ENCODE measurements around the gene INTS3.

INTS3 gene

DNA sequence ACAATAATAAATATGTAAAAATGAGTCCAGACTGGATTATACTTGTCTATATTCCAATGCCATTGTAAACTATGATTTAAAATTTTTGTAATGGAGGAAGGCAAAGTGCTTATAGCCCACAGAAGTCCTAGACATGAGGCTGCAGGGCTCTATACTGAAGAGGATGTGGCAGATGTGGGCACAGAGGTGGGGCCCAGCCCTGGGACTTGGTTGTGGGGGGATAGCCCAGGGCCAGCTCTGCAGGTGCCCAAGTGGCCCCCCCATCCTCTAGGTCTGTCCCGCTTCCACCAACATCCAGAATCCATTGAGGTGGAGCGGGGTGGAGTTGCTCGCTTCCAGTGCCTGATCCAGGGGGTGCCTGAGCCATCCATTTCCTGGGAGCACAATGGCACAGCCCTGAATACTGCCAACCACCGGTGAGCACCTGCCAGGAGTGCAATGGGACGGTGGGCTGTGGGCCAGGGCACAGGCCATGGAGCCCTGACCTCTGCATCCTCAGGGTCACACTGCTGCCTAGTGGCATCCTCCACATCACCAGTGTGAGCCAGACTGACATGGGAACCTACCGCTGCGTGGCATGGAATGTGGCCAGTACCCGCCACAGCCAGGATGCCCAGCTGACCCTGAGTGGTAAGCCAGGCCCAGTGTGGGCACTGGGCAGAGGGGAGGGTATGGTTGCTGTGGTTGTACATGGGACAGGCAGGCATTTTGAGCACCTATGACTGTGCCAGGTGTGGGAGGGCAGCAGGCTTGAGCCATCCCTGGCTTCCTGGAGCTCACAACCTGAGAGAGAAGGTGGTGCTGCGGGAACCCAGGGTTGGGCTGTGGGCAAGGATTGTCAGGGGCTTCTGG lies 68.3 kb downstream of the INTS3 start:
- DNase-seq (ENCODE audit: low read depth) = no peak

DNA sequence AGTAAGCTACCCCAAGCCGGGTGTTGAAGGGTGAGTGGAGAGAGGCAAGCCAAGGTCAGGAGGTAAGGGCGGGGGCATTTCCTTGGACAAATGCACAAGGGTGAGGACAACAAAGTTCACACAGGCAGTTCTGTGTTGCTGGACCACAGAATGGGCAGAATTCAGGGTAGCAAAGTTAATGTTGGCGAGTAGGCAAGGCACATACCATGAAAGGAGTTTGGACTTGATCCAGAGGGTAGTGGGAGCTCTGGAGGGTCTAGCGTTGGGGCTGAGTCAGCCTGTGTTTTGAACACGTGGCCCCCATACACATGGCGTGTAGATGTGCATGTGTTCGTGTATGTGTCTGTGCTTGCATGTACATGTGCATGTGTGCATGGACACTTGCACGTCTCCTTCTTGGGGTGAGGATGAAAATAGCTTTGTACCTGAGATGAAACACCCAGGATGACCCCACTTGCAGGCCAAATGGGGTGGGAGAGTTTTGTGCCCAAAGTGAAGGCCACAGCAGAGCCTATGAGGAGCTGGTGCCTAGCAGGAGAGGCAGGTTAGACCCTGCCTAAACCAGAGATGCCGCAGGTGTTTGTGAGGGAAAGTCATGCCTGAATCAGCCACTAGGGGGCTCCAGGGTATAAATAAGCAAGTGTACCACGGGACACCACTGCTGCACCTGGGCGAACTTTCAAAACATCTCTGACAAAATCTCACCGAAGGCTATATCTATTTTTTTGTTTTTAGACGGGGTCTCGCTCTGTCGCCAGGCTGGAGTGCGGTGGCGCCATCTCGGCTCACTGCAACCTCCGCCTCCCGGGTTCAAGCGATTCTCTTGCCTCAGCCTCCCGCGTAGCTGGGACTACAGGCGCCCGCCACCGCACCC lies 69.2 kb downstream of the INTS3 start:
- DNase-seq (ENCODE audit: low read depth) = peak; percentile 60

DNA sequence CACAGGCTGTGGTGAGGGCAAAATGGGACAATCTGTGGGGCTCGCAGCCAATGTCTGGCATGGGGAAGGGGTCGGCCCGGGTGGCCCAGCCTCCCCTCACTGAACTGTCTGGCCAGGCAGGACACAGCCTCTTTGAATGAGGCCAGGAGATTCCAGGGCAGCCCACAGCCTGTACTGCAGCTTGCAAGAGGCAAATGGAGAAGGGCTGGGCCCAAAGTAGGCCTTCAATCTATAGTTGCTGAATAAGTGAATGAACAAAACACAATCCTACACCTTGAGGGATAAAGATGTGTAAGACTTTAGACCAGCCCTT lies 70.6 kb downstream of the INTS3 start:
- DNase-seq (ENCODE audit: low read depth) = no peak

DNA sequence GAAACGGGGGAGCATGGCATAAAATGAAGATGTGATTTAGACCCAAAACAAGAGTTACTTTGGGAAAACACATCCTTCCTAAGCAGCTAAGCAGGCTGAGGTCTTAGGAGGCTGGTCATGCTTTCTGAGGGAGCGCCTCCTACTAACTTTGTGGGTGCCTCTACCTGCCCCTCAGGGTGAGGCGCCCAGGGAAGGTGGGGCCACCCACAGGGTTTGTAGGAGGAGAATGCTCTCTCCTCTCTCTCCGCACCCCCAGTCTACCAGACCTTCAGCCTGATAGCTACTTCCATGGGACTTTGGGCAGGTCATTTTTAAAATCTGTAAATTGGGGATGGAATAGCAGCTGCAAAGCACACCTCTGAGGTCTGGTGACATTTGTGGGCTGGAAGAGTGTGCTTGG lies 71.2 kb downstream of the INTS3 start:
- no peak for DNase-seq (ENCODE audit: low read depth)

DNA sequence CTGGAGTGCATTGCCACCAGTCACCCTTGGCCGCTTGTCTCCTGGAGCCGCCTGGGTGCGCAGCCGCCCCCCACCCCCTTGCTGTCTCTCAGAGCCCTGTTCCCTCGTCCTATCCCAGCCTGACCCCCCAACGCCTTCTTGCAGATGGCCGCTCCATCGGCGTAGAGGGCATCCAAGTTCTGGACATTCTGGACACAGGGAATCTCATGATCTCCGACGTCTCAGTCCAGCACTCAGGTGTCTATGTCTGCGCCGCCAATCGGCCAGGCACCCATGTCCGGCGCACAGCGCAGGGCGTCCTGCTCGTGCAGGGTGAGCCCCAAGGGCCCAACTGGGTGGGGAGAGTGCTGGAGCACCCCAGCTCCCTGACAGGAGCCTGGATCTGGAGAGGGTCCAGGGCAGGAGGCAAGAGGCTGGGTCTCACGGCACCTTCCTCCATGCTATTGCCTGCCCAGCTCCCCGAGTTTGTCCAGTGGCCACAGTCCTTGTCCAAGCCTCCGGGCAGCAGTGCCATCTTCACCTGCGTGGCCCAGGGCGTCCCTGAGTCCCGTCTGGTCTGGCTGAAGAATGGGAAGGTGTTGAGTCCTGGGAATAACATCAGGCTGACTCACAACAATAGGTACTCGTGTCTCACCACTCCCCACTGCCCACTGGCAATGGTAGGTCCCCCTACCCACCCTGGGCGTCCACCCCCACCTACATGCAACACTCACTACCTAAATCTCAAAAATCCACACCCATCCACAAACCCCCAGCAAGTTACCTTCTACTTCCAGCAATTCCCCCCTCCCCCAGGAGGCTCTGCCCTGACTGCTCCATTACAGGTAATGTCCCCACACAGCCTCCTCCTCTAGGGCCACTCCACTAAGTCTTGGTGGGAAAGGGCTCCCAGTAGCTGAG lies 72.0 kb downstream of the INTS3 start:
- DNase-seq (ENCODE audit: low read depth) = no peak

DNA sequence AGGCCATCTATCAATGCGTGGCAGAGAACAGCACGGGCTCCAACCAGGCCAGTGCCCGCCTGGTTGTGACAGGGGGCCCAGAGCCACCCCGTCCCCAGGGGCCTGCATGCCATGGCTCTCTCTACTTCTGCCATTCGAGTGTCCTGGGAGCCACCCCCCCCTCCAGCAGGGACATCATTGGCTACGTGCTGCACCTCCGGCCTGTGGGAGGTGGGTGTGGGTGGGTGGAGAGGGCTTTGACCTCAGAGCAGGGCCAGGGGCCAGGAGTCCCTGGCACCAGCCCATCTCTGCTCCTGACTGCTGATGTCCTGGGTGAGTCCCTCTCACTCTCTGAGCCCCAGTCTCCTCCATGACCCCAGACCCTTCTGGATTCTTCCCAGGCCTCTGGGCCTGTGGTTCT lies 72.7 kb downstream of the INTS3 start:
- no peak for DNase-seq (ENCODE audit: low read depth)

DNA sequence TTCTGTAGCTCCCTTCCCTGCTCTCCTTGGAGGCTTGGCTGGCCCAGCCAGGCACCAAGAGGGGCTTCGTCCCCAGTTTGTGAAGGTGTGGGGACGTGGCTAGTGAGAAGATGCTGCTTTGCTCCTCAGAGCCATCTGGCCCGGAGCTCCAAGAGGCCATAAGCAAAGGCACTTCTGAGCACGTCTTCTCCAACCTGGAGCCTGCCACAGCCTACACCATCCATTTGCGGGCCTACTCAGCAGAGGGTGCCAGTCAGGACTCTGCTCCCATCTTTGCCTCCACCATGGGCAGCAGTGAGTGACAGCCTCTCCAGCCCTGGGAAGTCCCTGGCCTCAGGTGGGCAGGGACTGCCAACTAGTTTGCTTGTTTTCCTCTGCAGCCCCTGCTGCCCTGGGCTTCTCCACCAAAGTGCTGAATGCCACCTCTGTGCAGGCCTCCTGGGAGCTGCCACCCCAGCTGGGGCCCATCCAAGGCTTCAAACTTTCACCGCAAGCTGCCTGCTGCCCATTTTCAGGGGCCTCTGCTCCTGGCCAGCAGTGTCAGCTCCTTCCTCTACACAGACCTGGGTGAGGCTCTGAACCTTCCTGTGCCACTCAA lies 73.3 kb downstream of the INTS3 start:
- DNase-seq (ENCODE audit: low read depth) = no peak

DNA sequence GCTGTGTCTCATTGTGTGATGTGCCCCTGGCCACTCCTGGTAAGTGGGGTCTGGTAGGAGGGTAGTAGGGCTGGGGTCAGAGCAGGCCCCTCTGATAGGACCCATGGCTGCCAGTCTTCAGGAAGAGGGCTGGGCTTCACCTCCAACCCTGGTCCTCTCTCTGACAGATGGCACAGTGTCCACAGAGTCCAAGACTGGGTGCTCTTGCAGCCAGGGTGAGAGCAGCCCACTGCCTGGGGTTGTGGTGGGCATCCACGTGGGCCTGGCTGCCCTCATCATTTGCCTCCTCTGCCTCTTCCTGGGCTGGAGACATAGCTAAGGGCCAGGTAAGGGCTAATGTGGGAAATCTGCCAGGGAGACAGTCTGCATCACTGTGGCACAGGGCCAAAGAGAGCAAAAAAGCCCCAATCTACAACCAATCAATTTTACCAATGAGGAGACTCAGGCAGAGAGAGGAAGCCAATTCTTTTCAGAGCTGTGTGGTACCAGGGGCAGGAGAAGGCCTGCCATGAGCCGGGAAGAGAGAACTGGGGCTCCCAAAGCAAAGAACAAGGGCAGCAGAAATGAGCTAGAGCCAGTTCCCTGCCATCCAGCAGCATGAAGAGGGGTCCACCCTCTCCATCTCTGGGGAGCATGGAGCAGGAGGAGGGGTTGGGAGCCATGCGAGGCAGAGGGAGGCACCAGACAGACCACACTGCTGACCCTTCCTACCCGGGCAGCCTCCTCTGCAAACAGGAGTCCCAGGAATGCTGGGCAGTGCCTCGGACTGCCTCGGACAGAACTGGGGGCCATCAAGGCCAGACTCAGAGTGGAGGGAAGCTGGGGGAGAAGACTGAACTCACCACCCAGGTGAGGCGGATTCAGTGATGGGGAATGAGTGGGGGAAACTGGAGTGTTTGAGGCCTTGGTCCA lies 74.2 kb downstream of the INTS3 start:
- no peak for DNase-seq (ENCODE audit: low read depth)

DNA sequence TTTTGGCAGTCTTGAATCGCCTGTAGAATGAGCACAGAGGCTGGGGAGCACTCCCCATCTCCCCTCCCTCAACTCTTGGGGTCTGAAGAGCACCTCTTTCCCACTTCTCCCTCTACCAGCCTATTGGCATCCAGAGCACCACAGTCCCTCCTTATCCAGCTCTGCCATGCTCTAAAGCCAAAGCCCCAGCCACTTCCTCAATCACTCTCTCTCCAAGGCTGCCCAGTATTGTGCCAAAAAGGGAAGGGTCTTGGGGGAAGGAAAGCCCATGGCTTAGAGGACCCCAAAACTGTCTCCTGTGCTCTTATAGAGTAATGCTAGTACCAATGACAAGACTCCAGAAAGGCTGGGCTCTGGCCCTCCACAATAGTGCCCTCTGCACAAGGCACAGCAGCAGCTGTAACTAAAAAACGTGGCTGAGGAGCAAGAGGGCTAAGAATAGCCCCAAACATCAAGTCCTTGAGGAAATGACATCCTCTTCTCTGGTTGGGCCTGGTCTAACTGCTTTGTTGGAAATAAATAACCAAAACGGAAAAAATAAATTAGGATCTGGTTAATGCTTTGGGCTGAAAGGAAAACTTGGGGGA lies 75.7 kb downstream of the INTS3 start:
- no peak for DNase-seq (ENCODE audit: low read depth)

DNA sequence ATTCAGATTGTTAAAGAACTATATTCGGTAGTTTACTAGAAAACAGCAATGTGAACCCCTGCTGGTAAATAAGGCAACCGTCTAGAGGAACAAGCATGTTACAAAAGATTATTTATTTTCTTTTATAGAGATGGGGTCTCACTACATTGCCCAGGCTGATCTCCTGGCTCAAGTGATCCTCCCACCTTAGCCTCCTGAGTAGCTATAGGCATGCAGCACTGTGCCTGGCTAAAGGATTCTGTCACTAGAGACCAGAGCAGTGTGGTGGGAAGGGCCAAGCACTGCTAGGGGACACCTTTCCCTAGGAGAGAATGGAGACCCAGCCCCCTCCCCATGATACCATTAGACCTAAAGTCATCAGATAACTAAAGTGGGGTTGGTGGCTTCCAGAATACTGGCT lies 76.3 kb downstream of the INTS3 start:
- no peak for DNase-seq (ENCODE audit: low read depth)

DNA sequence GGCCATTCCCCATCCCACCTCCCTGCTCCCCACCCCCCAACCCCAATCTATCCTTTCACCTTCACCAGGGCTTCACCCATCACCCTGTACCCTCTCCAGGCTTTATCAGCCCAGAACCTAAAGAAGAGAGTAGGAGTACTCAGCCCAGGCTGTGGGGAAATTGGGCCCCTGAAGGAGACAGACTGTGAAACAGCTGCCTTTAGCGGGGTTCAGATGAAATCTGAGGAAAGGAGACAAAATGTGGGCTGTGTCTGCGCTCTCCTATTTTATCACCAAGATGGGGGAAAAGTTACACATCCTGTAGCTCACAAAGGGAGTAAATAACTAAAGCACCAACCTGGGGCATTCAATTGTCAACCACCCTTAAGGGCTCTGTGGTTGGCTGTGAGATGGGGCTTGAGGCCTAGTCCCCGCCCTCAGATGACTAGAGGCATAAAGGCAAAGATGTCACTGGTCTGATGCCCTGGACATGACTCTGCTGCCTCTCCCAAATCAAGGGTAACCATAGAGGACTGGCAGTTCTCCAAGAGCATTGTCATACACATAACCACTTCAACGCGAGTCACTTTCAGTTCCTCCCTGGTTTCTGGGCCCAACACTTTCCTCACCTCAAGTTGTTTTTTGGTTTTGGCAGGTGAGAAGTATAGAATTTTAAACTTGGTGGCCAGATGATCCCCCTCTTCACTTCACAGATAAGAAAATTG lies 77.3 kb downstream of the INTS3 start:
- DNase-seq (ENCODE audit: low read depth) = no peak

DNA sequence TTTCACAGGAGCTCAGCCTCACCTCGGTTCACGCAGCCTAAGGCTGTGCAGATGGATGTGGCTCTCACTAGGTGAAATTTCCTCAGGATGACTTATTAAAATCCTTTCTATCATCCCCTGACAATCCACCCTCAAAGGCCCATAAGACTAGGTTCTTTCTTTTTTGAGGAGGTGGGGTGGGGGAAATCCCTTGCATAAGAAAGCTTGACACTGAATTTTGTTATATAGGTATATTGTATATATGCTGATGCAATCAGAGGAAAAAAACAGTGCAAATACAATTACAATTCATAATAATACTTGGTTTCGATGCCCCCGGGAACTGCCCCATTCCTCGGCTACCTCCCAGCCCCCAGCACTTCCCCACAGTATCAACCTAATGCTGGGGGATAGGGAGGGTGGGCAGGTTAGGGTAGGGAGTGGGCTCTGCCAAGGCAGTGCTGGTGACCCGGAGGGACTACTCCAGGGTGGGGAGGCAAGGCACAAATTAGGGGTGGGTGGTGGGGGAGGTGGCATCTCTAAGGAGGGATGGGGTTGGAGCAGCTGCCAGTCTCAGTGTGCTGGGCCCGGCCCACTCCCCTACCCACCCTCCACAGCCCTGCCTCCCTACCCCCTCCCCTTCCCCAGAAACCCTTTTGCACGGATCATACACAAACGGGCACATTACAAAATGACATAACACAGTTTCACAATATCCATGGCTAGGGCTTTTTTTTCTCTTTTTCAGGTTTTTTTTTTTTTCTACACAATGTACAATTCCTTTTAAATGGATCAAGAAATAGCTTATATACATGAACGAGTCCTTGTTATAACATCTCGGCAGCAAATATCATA lies 78.3 kb downstream of the INTS3 start:
- DNase-seq (ENCODE audit: low read depth) = no peak

DNA sequence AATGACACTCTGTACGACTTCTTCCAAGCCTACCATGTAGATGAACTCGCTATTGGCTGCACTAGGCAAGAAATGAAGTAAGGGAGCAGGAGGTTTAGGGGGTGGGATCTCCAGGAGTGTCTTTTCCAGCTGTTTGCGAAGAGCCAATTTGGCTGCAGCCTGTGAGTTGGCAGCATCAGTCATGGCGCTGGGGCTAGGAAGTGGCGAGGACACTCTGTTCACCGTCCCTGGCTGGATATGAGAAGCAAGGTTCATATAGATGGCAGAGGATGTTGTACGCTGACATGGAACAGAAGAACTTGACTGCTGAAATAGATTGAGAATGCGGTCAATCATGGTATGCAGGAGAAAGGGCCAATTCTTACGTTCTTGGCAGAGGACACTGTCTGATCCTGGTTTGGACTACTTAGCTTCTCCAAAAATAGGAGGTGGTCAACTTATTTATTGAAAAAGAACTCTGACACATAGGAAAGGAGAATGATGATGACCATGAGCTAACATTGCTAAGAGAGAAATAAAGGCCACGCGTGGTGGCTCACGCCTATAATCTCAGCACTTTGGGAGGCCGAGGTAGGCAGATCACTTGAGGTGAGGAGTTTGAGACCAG lies 88.5 kb downstream of the INTS3 start:
- DNase-seq (ENCODE audit: low read depth) = no peak

DNA sequence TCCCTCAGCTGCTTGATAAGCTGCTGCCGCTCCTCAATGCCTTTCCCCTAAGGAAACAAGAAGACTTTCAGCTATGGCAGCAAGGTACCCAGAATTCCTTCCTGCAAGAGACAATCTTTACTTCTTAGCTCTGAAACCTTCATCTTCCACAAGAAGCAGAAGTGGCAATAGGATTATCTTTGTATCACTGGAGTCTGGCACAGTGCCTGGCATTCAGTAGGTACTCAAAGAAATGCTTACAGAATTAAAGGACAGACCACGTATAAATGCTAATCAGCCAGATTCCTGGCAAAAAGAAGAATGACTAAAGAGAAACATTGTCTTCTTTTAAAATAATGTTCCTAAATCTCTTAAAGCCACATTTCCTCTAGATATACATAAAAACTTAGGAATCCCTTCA lies 91.0 kb downstream of the INTS3 start:
- DNase-seq (ENCODE audit: low read depth) = no peak
